Stimulated activated naive CD8-positive, alpha-beta T cell treated with anti-CD3 and anti-CD28 coated beads, Interleukin-15, Interleukin-2, amounts not matched to agents 100 U/mL and 50 U/mL, for 24 hours (primary cell): ENCODE results near the gene LEMD2.

ENCODE experiments used
- ATAC-seq: fragments of 150-1000 bp; cut with Tn5 transposase; one replicate; pipeline ENCODE4 v1.10.0; 2021
- DNase-seq: peaks from one replicate; pipeline ENCODE4 v3.0.0; 2021

LEMD2 gene

GRCh38 chr6:33756211-33756954, 32.5 kb downstream of the LEMD2 start:
- ATAC-seq (no peak), DNase-seq (no peak)

- no peak for ATAC-seq
- DNase-seq: no peak
Observed at GRCh38 chr6:33755070-33755869, 33.7 kb downstream of the LEMD2 start.

- DNase-seq: no peak
- no peak for ATAC-seq
Observed at GRCh38 chr6:33754222-33754621, 34.7 kb downstream of the LEMD2 start.

- DNase-seq (no peak), ATAC-seq (no peak)
Observed at GRCh38 chr6:33752646-33753015, 36.3 kb downstream of the LEMD2 start.

- DNase-seq (no peak), ATAC-seq (no peak)
Observed at GRCh38 chr6:33751771-33752645, 36.9 kb downstream of the LEMD2 start.

- ATAC-seq (no peak), DNase-seq (no peak)
Observed at GRCh38 chr6:33750244-33750991, 38.5 kb downstream of the LEMD2 start.

GRCh38 chr6:33749401-33749800, 39.5 kb downstream of the LEMD2 start:
- no peak for ATAC-seq

GRCh38 chr6:33748841-33749240, 40.1 kb downstream of the LEMD2 start:
- ATAC-seq (no peak), DNase-seq (no peak)

More at GRCh38 chr6:33749401-33749800, 39.5 kb downstream of the LEMD2 start:
- DNase-seq: no peak

GRCh38 chr6:33747823-33748222, 41.1 kb downstream of the LEMD2 start:
- no peak for DNase-seq
- ATAC-seq: no peak

GRCh38 chr6:33746651-33747100, 42.3 kb downstream of the LEMD2 start, which contains the start of gene IP6K3:
TSS of gene IP6K3 (minus strand) at chr6:33746905. CDS start at chr6:33735476, 11,429 bp downstream.
- DNase-seq: no peak
- ATAC-seq: no peak

GRCh38 chr6:33746036-33746600, 42.8 kb downstream of the LEMD2 start:
- DNase-seq (no peak), ATAC-seq (no peak)

- DNase-seq: no peak
- no peak for ATAC-seq
Observed at GRCh38 chr6:33745548-33745947, 43.4 kb downstream of the LEMD2 start.

GRCh38 chr6:33744895-33745546, 43.9 kb downstream of the LEMD2 start:
- no peak for ATAC-seq

GRCh38 chr6:33744001-33744848, 44.7 kb downstream of the LEMD2 start:
- ATAC-seq (peak; percentile 65), DNase-seq (peak; percentile 79)

More at GRCh38 chr6:33744895-33745546, 43.9 kb downstream of the LEMD2 start:
- DNase-seq: no peak

GRCh38 chr6:33742837-33743236, 46.1 kb downstream of the LEMD2 start:
- ATAC-seq: no peak
- DNase-seq: no peak

- ATAC-seq (no peak), DNase-seq (no peak)
Observed at GRCh38 chr6:33742092-33742491, 46.8 kb downstream of the LEMD2 start.

- DNase-seq: no peak
- ATAC-seq: no peak
Observed at GRCh38 chr6:33740794-33741193, 48.1 kb downstream of the LEMD2 start.

- no peak for DNase-seq
- ATAC-seq: no peak
Observed at GRCh38 chr6:33740204-33740608, 48.7 kb downstream of the LEMD2 start.

GRCh38 chr6:33739571-33739970, 49.4 kb downstream of the LEMD2 start:
- no peak for ATAC-seq
- no peak for DNase-seq

GRCh38 chr6:33738879-33739278, 50.1 kb downstream of the LEMD2 start:
- ATAC-seq: no peak
- DNase-seq: no peak
